ENCODE measurements around the gene PBX3.

The PBX3 gene

GRCh38 chr9:125932746-125933455, 185.7 kb downstream of the PBX3 start:
- Mint-ChIP-seq H3K4me1 (no peaks in the 10 kb centered on the region), H3K27ac (no peak overlapping the region), H3K4me3 (no peak overlapping the region), H3K9me3 (no peaks in the 10 kb centered on the region), H3K36me3 (ENCODE audit: low read depth) (peaks cover 8% of the 10 kb centered on the region), H3K27me3 (ENCODE audit: low read depth) (no peaks in the 10 kb centered on the region)
- TF ChIP-seq CTCF (IDR thresholded peaks at IDR 0.05; ENCODE audit: unreplicated experiment in 3 of 3): no peak

GRCh38 chr9:125942125-125942524, 195.0 kb downstream of the PBX3 start:
- peaks cover 54% of the 10 kb centered on the region for H3K36me3 Mint-ChIP-seq (ENCODE audit: low read depth)
- H3K4me1 Mint-ChIP-seq: no peaks in the 10 kb centered on the region
- H3K27me3 Mint-ChIP-seq (ENCODE audit: low read depth): no peaks in the 10 kb centered on the region
- peaks cover 21% of the 10 kb centered on the region for H3K9me3 Mint-ChIP-seq
- no peak for TF ChIP-seq CTCF (IDR thresholded peaks at IDR 0.05; ENCODE audit: unreplicated experiment in 3 of 3)
- H3K27ac Mint-ChIP-seq: no peak overlapping the region
- no peak overlapping the region for H3K4me3 Mint-ChIP-seq

GRCh38 chr9:125943831-125944230, 196.7 kb downstream of the PBX3 start:
- H3K36me3 Mint-ChIP-seq (ENCODE audit: low read depth): peaks cover 54% of the 10 kb centered on the region
- peaks cover 21% of the 10 kb centered on the region for H3K9me3 Mint-ChIP-seq
- H3K27ac Mint-ChIP-seq: no peak overlapping the region
- H3K4me3 Mint-ChIP-seq: no peak overlapping the region
- H3K27me3 Mint-ChIP-seq (ENCODE audit: low read depth): no peaks in the 10 kb centered on the region
- no peak for TF ChIP-seq CTCF (IDR thresholded peaks at IDR 0.05; ENCODE audit: unreplicated experiment in 3 of 3)
- H3K4me1 Mint-ChIP-seq: no peaks in the 10 kb centered on the region

- Mint-ChIP-seq H3K4me3 (no peak overlapping the region), H3K36me3 (ENCODE audit: low read depth) (peaks cover 40% of the 10 kb centered on the region), H3K9me3 (peaks cover 21% of the 10 kb centered on the region), H3K27ac (no peak overlapping the region), H3K27me3 (ENCODE audit: low read depth) (no peaks in the 10 kb centered on the region), H3K4me1 (no peaks in the 10 kb centered on the region)
- TF ChIP-seq CTCF (IDR thresholded peaks at IDR 0.05; ENCODE audit: unreplicated experiment in 3 of 3): no peak
Observed at GRCh38 chr9:125946397-125946796, 199.2 kb downstream of the PBX3 start.

- Mint-ChIP-seq H3K27ac (no peak overlapping the region), H3K9me3 (peaks cover 21% of the 10 kb centered on the region), H3K4me1 (no peaks in the 10 kb centered on the region), H3K4me3 (no peak overlapping the region), H3K36me3 (ENCODE audit: low read depth) (peaks cover 33% of the 10 kb centered on the region), H3K27me3 (ENCODE audit: low read depth) (no peaks in the 10 kb centered on the region)
- no peak for TF ChIP-seq CTCF (IDR thresholded peaks at IDR 0.05; ENCODE audit: unreplicated experiment in 3 of 3)
Observed at GRCh38 chr9:125948887-125949596, 201.9 kb downstream of the PBX3 start.

All from nephron (organoid).